Transverse colon (tissue), 4 donors: ENCODE data around the gene RPS2. TPM values are rescaled to one million over a fixed set of nuclear protein-coding genes. Genes with fewer than 3 reads are reported as not detected.
A peak's percentile ranks its signal among the peaks of the same experiment; 100 is the strongest.

Source experiments
- DNase-seq: peaks from one replicate; pipeline ENCODE4 v3.0.0-alpha.2; 2019
- H3K27ac ChIP-seq, 4 donors: fragments of 200-600 bp; sonication (generic); 2 replicates each; pipeline ENCODE4 v1.5.1; 2016 to 2018; ENCODE audit warnings: inconsistent platforms in 4 of 4
- H3K27me3 ChIP-seq: fragments of 200-600 bp; sonication (generic); 2 replicates; pipeline ENCODE4 v1.5.1; 2017; ENCODE audit warnings: inconsistent platforms
- H3K36me3 ChIP-seq, 4 donors: fragments of 200-600 bp; sonication (generic); 2 replicates each; pipeline ENCODE4 v1.5.1; 2017 to 2019; ENCODE audit warnings: inconsistent platforms in 4 of 4
- H3K4me1 ChIP-seq, 4 donors: fragments of 200-600 bp; sonication (generic); 2 replicates each; pipeline ENCODE4 v1.5.1; 2017 to 2020; ENCODE audit warnings: inconsistent platforms in 4 of 4
- H3K4me3 ChIP-seq, 4 donors: fragments of 200-600 bp; sonication (generic); 1 replicate in 1 of 4; 2 replicates in 3 of 4; pipeline versions ENCODE4 v1.5.1 to v1.6.1; 2017 to 2019; ENCODE audit warnings: inconsistent platforms in 4 of 4
- H3K9me3 ChIP-seq, 2 donors: fragments of 200-600 bp; sonication (generic); 2 replicates each; pipeline ENCODE4 v1.5.1; 2017 to 2019; ENCODE audit warnings: inconsistent platforms in 2 of 2
- EP300 ChIP-seq: sonication (generic); formaldehyde crosslinking; IDR thresholded peaks from one replicate; pipeline ENCODE4 v1.6.1; 2017; ENCODE audit warnings: antibody characterized with exemption, low read depth
- POLR2A ChIP-seq: fragments of 450-650 bp; IDR thresholded peaks from one replicate; pipeline ENCODE4 v1.6.1; 2016; ENCODE audit warnings: antibody characterized with exemption, mild to moderate bottlenecking, moderate library complexity
- POLR2AphosphoS5 ChIP-seq, 3 donors: sonication (generic); formaldehyde crosslinking; IDR thresholded peaks; one replicate each; pipeline ENCODE4 v1.6.1; 2016; ENCODE audit warnings: antibody characterized with exemption in 3 of 3
- WGBS, 2 donors: methylation state at CpG; one replicate each; pipeline ENCODE4 v1.1.5; 2018; ENCODE audit warnings: low coverage in 1 of 2; 5-methylcytosine and 5-hydroxymethylcytosine counted together
- in situ Hi-C, 4 donors: fragments of 200-750 bp; cut with MboI; loops; one replicate each; pipeline versions ENCODE4 v1.15.0 to v1.15.1; 2017; ENCODE audit warnings: low sequenced_read_pairs in 3 of 4, low pct_ligation_motif_present in 1 of 4, low pct_unique_long_range_greater_than_20kb in 1 of 4
- intact Hi-C: fragments of 100-400 bp; cut with DNase I; formaldehyde crosslinking; loops from one replicate; pipeline ENCODE4 v1.15.1; 2023; ENCODE audit warnings: low total_unique reads
- small RNA-seq, 4 donors: library from RNA; depleted of rRNA; stranded (forward); fragments of <200 nt; gene quantifications; one replicate each; pipeline ENCODE3, GENCODE V24; 2016
- total RNA-seq, 4 donors: library from RNA; depleted of rRNA; stranded (reverse); fragments of >200 nt; gene quantifications; one replicate each; pipeline ENCODE4 v1.1.0, GENCODE V29; 2016
- TF ChIP-seq, protein P1 (sequence below), 5 experiments: fragments of 200-600 bp in 3 of 5; fragments of 450-650 bp in 2 of 5; sonication (generic) in 3 of 5; IDR thresholded peaks; 1 replicate in 2 of 5; 2 replicates in 3 of 5; pipeline ENCODE4 v1.5.1; 2016 to 2017; ENCODE audit warnings: antibody characterized with exemption in 5 of 5, inconsistent platforms in 3 of 5, mild to moderate bottlenecking in 2 of 5, moderate library complexity in 1 of 5

Gene RPS2
- total RNA-seq, 4 donors from 2014 or later: 896 to 2,085 (median 1,613) TPM

GRCh38 chr16:1914084-1914608 is 50.5 kb downstream of the RPS2 start:
- H3K27me3 ChIP-seq: peaks cover 43% of the 10 kb centered on the region
- in situ Hi-C loops (no loop called here), intact Hi-C loops (no loop called here)
- H3K4me1 ChIP-seq: peaks cover 10 to 39% (median 37%) of the 10 kb centered on the region in 4 donors
- peak overlapping the region; percentile 4 to 84 (median 69) for H3K27ac ChIP-seq
- no peaks in the 10 kb centered on the region for H3K9me3 ChIP-seq
- H3K36me3 ChIP-seq: no peaks in the 10 kb centered on the region
- no peak for TF ChIP-seq POLR2AphosphoS5 (IDR thresholded peaks at IDR 0.05)
- TF ChIP-seq EP300: no peak
- TF ChIP-seq, protein P1, sequence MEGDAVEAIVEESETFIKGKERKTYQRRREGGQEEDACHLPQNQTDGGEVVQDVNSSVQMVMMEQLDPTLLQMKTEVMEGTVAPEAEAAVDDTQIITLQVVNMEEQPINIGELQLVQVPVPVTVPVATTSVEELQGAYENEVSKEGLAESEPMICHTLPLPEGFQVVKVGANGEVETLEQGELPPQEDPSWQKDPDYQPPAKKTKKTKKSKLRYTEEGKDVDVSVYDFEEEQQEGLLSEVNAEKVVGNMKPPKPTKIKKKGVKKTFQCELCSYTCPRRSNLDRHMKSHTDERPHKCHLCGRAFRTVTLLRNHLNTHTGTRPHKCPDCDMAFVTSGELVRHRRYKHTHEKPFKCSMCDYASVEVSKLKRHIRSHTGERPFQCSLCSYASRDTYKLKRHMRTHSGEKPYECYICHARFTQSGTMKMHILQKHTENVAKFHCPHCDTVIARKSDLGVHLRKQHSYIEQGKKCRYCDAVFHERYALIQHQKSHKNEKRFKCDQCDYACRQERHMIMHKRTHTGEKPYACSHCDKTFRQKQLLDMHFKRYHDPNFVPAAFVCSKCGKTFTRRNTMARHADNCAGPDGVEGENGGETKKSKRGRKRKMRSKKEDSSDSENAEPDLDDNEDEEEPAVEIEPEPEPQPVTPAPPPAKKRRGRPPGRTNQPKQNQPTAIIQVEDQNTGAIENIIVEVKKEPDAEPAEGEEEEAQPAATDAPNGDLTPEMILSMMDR (IDR thresholded peaks at IDR 0.05): no peak
- no peak for TF ChIP-seq POLR2A
- DNase-seq: peak; percentile 40
- 27% methylated on average over 15 of the region's 15 CpGs; no CpG with 5 or more reads in 1 of the 2 donors for WGBS, 2 donors
- no peak overlapping the region for H3K4me3 ChIP-seq

GRCh38 chr16:1913327-1914083 is 51.1 kb downstream of the RPS2 start:
- peaks cover 7 to 36% (median 32%) of the 10 kb centered on the region in 4 donors for H3K4me1 ChIP-seq
- H3K27ac ChIP-seq: peak overlapping the region; percentile 46 to 84 (median 69)
- peak; percentile 91 for DNase-seq
- no peaks in the 10 kb centered on the region for H3K36me3 ChIP-seq
- TF ChIP-seq, protein P1 (IDR thresholded peaks at IDR 0.05): no peak
- TF ChIP-seq EP300 (peak; percentile 54), POLR2A (peak; percentile 44), POLR2AphosphoS5 (IDR thresholded peaks at IDR 0.05) (peak; percentile 57 to 61 (median 60))
- 40% methylated on average over 21 of the region's 21 CpGs; no CpG with 5 or more reads in 1 of the 2 donors for WGBS, 2 donors
- no peaks in the 10 kb centered on the region for H3K9me3 ChIP-seq
- H3K27me3 ChIP-seq: peaks cover 41% of the 10 kb centered on the region
- in situ Hi-C loops: no loop called here
- H3K4me3 ChIP-seq: no peak overlapping the region
- intact Hi-C loops: no loop called here

DNA sequence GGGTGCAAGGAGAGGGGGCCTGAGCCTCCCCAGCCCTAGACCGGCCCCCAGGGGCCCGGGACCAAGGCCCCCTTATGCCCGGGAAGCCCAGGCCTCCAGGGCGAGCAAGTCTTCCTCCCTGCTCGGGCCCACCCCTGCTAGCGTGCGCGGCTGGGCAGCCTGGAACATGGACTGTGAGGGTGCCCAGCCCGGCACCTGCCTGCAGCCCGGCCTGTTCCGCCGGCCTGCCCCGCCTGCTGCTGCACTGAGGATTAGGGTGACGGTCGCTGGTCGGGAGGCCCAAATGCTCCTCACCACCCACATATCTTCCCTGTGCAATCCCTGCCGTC is 52.4 kb downstream of the RPS2 start:
- intact Hi-C loops (no loop called here), in situ Hi-C loops (no loop called here)
- no peak overlapping the region for H3K4me3 ChIP-seq
- peaks cover 6 to 30% (median 25%) of the 10 kb centered on the region in 4 donors for H3K4me1 ChIP-seq
- DNase-seq: no peak
- peak overlapping the region in 1 of 4 donors; percentile 84 for H3K27ac ChIP-seq
- TF ChIP-seq EP300 (no peak), POLR2AphosphoS5 (IDR thresholded peaks at IDR 0.05) (no peak), POLR2A (no peak)
- TF ChIP-seq, protein P1 (IDR thresholded peaks at IDR 0.05): no peak
- H3K27me3 ChIP-seq: peaks cover 43% of the 10 kb centered on the region
- H3K36me3 ChIP-seq: no peaks in the 10 kb centered on the region
- no peaks in the 10 kb centered on the region for H3K9me3 ChIP-seq
- WGBS, 2 donors: 66 to 80% methylated on average over 1 to 17 of the region's 17 CpGs

Small RNA genes within 50 kb of the gene (small RNA-seq; reads per million reads assigned to genes)
- 0 to 0.28 (median 0.12) reads per million in 4 donors for gene AC005363.2
- gene RN7SL219P: 0 reads per million in 4 donors
- 0 reads per million in 4 donors for gene SNORA10
- gene SNORA64: 0 reads per million in 4 donors

Other genes with a start within 250 kb of the RPS2 start
- gene NME3, start 193.3 kb downstream of the RPS2 start, total RNA-seq: 100 to 1,000 TPM; 116 to 286 (median 132) TPM
- 100 to 1,000 TPM in 1 of 4 donors, 10 to 100 TPM in 3; 23.6 to 173 (median 45.4) TPM for gene EME2, start 192.0 kb downstream of the RPS2 start, total RNA-seq
- 100 to 1,000 TPM; 102 to 253 (median 121) TPM for gene MRPS34, start 191.7 kb downstream of the RPS2 start, total RNA-seq
- gene SPSB3, start 182.3 kb downstream of the RPS2 start, total RNA-seq: 100 to 1,000 TPM; 101 to 289 (median 125) TPM
- 100 to 1,000 TPM in 1 of 4 donors, 10 to 100 TPM in 3; 15.3 to 165 (median 59.6) TPM for gene NUBP2, start 181.9 kb downstream of the RPS2 start, total RNA-seq
- 10 to 100 TPM in 1 of 4 donors, under 1 TPM in 2, not detected in 1; 0.27 to 10.8 (median 0.48) TPM for gene IGFALS, start 171.1 kb downstream of the RPS2 start, total RNA-seq
- gene HAGH, start 138.0 kb downstream of the RPS2 start, total RNA-seq: 100 to 1,000 TPM in 2 of 4 donors, 10 to 100 TPM in 2; 40.6 to 403 (median 121) TPM
- 100 to 1,000 TPM in 2 of 4 donors, 10 to 100 TPM in 2; 88.0 to 149 (median 104) TPM for gene FAHD1, start 137.6 kb downstream of the RPS2 start, total RNA-seq
- not detected for gene MEIOB, start 92.7 kb downstream of the RPS2 start, total RNA-seq
- gene HS3ST6, start 46.4 kb downstream of the RPS2 start, total RNA-seq: 1 to 10 TPM in 2 of 4 donors, under 1 TPM in 1, not detected in 1; 1.00 to 4.4 (median 1.1) TPM
- 10 to 100 TPM; 13.9 to 56.5 (median 29.3) TPM for gene MSRB1, start 21.6 kb downstream of the RPS2 start, total RNA-seq
- gene RPL3L, start 10.1 kb downstream of the RPS2 start, total RNA-seq: under 1 TPM in 1 of 4 donors, not detected in 3; 0.55 TPM
- gene NDUFB10, start 5.3 kb downstream of the RPS2 start, total RNA-seq: 100 to 1,000 TPM; 137 to 496 (median 250) TPM
- not detected for gene RNF151, start 2.0 kb upstream of the RPS2 start, total RNA-seq
- 10 to 100 TPM; 23.2 to 31.0 (median 28.2) TPM for gene TBL3, start 7.2 kb upstream of the RPS2 start, total RNA-seq
- gene NOXO1, start 16.6 kb upstream of the RPS2 start, total RNA-seq: 10 to 100 TPM in 3 of 4 donors, 1 to 10 TPM in 1; 4.2 to 29.8 (median 19.4) TPM
- gene GFER, start 19.4 kb upstream of the RPS2 start, total RNA-seq: 100 to 1,000 TPM in 1 of 4 donors, 10 to 100 TPM in 3; 29.9 to 117 (median 64.3) TPM
- gene SYNGR3, start 25.1 kb upstream of the RPS2 start, total RNA-seq: 1 to 10 TPM in 3 of 4 donors, not detected in 1; 2.7 to 4.8 (median 2.9) TPM
- 100 to 1,000 TPM in 1 of 4 donors, 10 to 100 TPM in 3; 28.3 to 145 (median 42.0) TPM for gene ZNF598, start 45.0 kb upstream of the RPS2 start, total RNA-seq
- gene NPW, start 55.0 kb upstream of the RPS2 start, total RNA-seq: under 1 TPM in 1 of 4 donors, not detected in 3; 0.41 TPM
- gene NHERF2, start 62.1 kb upstream of the RPS2 start, total RNA-seq: 10 to 100 TPM in 3 of 4 donors, 1 to 10 TPM in 1; 3.7 to 61.9 (median 29.8) TPM
- gene NTHL1, start 83.0 kb upstream of the RPS2 start, total RNA-seq: 10 to 100 TPM; 12.7 to 32.9 (median 23.2) TPM
- gene TSC2, start 83.2 kb upstream of the RPS2 start, total RNA-seq: 100 to 1,000 TPM in 2 of 4 donors, 10 to 100 TPM in 2; 88.3 to 206 (median 127) TPM
- gene PKD1, start 171.1 kb upstream of the RPS2 start, total RNA-seq: 1,000 to 10,000 TPM in 1 of 4 donors, 100 to 1,000 TPM in 3; 131 to 1,015 (median 289) TPM
- gene RAB26, start 183.8 kb upstream of the RPS2 start, total RNA-seq: 10 to 100 TPM in 3 of 4 donors, 1 to 10 TPM in 1; 8.3 to 28.4 (median 14.2) TPM
- gene TRAF7, start 191.0 kb upstream of the RPS2 start, total RNA-seq: 10 to 100 TPM; 43.4 to 80.4 (median 63.0) TPM
- gene CASKIN1, start 231.8 kb upstream of the RPS2 start, total RNA-seq: under 1 TPM in 2 of 4 donors, not detected in 2; under 0.01 to 0.14 TPM
- 10 to 100 TPM; 50.8 to 81.8 (median 73.1) TPM for gene MLST8, start 240.6 kb upstream of the RPS2 start, total RNA-seq
- 10 to 100 TPM in 2 of 4 donors, 1 to 10 TPM in 2; 5.7 to 29.9 (median 11.7) TPM for gene BRICD5, start 246.0 kb upstream of the RPS2 start, total RNA-seq